ENCODE data around the gene DCD. TPM values are rescaled to one million over a fixed set of nuclear protein-coding genes. Genes with fewer than 3 reads are reported as not detected.
"Not testable (repeated sequence)": the region's sequence is repeated elsewhere in the genome, so short reads cannot be mapped to it uniquely, and the experiment has no call there.

Gene DCD
- total and polyA plus RNA-seq, 9 of the 15 experiments (the other 6 are each of a cell fraction or from before 2014, with no cell fraction given): not detected

DNA sequence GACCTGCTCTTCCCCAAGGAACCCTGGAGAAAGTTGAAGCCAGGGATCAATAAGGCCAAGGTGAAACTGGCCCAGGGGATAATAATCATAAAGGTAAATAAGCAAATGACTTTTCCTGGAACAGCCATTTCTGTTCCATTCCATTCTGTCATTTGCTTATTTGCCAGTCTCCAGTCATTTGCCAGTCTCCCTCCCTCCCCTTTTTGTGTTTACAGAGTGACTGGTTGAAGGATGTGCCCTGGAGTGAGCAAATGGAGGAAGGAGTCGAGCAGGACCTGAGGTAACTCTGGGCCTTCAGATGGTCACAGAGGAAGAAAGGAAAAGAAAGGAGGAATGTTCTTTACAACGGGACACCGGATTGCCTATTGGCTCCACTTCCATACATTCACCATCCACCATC is 17.8 kb upstream of the DCD start (continued):
- TF ChIP-seq, protein P1, sequence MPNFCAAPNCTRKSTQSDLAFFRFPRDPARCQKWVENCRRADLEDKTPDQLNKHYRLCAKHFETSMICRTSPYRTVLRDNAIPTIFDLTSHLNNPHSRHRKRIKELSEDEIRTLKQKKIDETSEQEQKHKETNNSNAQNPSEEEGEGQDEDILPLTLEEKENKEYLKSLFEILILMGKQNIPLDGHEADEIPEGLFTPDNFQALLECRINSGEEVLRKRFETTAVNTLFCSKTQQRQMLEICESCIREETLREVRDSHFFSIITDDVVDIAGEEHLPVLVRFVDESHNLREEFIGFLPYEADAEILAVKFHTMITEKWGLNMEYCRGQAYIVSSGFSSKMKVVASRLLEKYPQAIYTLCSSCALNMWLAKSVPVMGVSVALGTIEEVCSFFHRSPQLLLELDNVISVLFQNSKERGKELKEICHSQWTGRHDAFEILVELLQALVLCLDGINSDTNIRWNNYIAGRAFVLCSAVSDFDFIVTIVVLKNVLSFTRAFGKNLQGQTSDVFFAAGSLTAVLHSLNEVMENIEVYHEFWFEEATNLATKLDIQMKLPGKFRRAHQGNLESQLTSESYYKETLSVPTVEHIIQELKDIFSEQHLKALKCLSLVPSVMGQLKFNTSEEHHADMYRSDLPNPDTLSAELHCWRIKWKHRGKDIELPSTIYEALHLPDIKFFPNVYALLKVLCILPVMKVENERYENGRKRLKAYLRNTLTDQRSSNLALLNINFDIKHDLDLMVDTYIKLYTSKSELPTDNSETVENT (CRISPR knock-in tag; IDR thresholded peaks at IDR 0.05): no peak
- no peak for TF ChIP-seq ZNF668 (CRISPR knock-in tag; IDR thresholded peaks at IDR 0.05)

GRCh38 chr12:54665022-54665635 is 17.0 kb upstream of the DCD start:
- H2AFZ ChIP-seq (ENCODE audit: low read depth, low read length); H3K9me3 ChIP-seq (replicated peaks; ENCODE audit: control insufficient read depth, insufficient read depth, low read depth, low read length); POLR2A ChIA-PET; intact Hi-C loops (cut with micrococcal nuclease); H3K4me1 ChIP-seq (replicated peaks in 1 of 2; ENCODE audit: control insufficient read depth in 2 of 2, insufficient read depth in 2 of 2, low read length in 2 of 2); BruUV-seq (replicated peaks); H3K79me2 ChIP-seq (ENCODE audit: control insufficient read depth, insufficient read depth, low read length); H3K9ac ChIP-seq (ENCODE audit: insufficient read depth in 1 of 2, low read depth in 2 of 2, low read length in 2 of 2); H3K27me3 ChIP-seq (ENCODE audit: control insufficient read depth in 2 of 2, insufficient read depth in 2 of 2, low read length in 2 of 2); H3K9me1 ChIP-seq (ENCODE audit: control insufficient read depth, insufficient read depth, low read length); H3K4me2 ChIP-seq (ENCODE audit: insufficient read depth, low read length); in situ Hi-C loops (cut with MboI); DNase-seq (ENCODE audit: extremely low read depth in 1 of 4, low spot score in 3 of 4); ATAC-seq; FAIRE-seq; H3K36me3 ChIP-seq (ENCODE audit: control insufficient read depth, insufficient read depth, low read length); H3K27ac ChIP-seq (ENCODE audit: extremely low read depth, low read depth, low read length); H3K4me3 ChIP-seq; H4K20me1 ChIP-seq (replicated peaks; ENCODE audit: control insufficient read depth, insufficient read depth, low read length): not testable (repeated sequence)
- 0% methylated on average over 2 of the region's 3 CpGs for WGBS (ENCODE audit: insufficient coverage, low coverage, missing lambda C conversion rate)
- CTCF ChIA-PET (ENCODE audit: low intra/inter-chr PET ratio): interaction anchor here (0.6 kb wide), 1 partner anchor 42 kb away, joined by 3 read pairs; no protein-coding TSS in a partner anchor
